Vagina (tissue), 2 donors: ENCODE results near the gene BIRC7. TPM values are rescaled to one million over a fixed set of nuclear protein-coding genes. Genes with fewer than 3 reads are reported as not detected.

Experiments used
- DNase-seq, 2 donors: peaks; one replicate each; pipeline ENCODE4 v3.0.0-alpha.2; 2017; ENCODE audit errors: extremely low spot score in 2 of 2
- H3K27ac ChIP-seq: fragments of 200-600 bp; sonication (generic); one replicate; pipeline ENCODE4 v1.5.1; 2019
- H3K27me3 ChIP-seq: fragments of 200-600 bp; sonication (generic); one replicate; pipeline ENCODE4 v1.5.1; 2019
- H3K36me3 ChIP-seq, 2 donors: fragments of 200-600 bp; sonication (generic); one replicate each; pipeline ENCODE4 v1.5.1; 2017 to 2019
- H3K4me1 ChIP-seq: fragments of 200-600 bp; sonication (generic); one replicate; pipeline ENCODE4 v1.5.1; 2019
- H3K4me3 ChIP-seq, 2 donors: fragments of 200-600 bp; sonication (generic); 1 replicate in 1 of 2; 2 replicates in 1 of 2; pipeline ENCODE4 v1.5.1; 2016 to 2019
- H3K9me3 ChIP-seq: fragments of 200-600 bp; sonication (generic); one replicate; pipeline ENCODE4 v1.5.1; 2019
- POLR2A ChIP-seq, 2 donors: fragments of 450-650 bp; IDR thresholded peaks; one replicate each; pipeline ENCODE4 v1.6.1; 2017; ENCODE audit warnings: antibody characterized with exemption in 2 of 2, mild to moderate bottlenecking in 2 of 2, moderate library complexity in 2 of 2
- POLR2AphosphoS5 ChIP-seq, 2 donors: sonication (generic); formaldehyde crosslinking; IDR thresholded peaks; one replicate each; pipeline ENCODE4 v1.9.0; 2017; ENCODE audit warnings: antibody characterized with exemption in 2 of 2, mild to moderate bottlenecking in 2 of 2, low read depth in 1 of 2; ENCODE audit not compliant: insufficient read depth in 1 of 2
- intact Hi-C: fragments of 100-400 bp; cut with DNase I; formaldehyde crosslinking; loops from one replicate; pipeline ENCODE4 v1.15.1; 2023
- total RNA-seq: library from RNA; depleted of rRNA; stranded (reverse); fragments of >200 nt; gene quantifications from one replicate; pipeline ENCODE4 v1.2.3, GENCODE V29; 2016
- TF ChIP-seq, protein P1 (sequence below), 3 experiments: fragments of 450-650 bp in 2 of 3; fragments of 200-600 bp in 1 of 3; sonication (generic) in 1 of 3; IDR thresholded peaks; one replicate each; pipeline ENCODE4 v1.5.1; 2017 to 2019; ENCODE audit warnings: antibody characterized with exemption in 3 of 3, mild to moderate bottlenecking in 2 of 3, moderate library complexity in 2 of 3

Gene BIRC7
- total RNA-seq, 1 donor from 2014 or later = 2.7 TPM

DNA sequence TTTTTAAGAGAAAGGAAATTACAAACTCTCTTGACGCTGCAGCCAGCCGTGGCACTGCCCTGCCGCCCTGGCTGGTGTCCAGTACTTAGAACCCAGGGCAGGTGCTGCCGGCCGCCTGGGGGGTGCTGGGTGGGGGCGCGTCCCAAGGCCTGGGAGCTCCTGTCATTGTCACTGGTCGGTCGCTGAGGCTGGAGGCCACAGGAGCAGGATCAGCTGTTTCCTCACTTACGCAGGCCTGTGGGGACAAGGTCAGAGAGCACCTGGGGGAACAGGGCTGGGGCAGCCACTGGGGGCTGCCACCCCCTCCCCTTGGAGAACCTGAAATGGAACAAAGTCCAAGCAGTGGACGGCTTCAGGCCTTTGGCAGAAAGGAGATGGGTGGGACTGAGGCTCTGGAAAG is 5.6 kb downstream of the BIRC7 start:
- intact Hi-C loops = no loop called here
- Histone ChIP-seq H3K9me3 (no peaks in the 10 kb centered on the region), H3K36me3 (no peaks in the 10 kb centered on the region), H3K4me3 (no peak overlapping the region), H3K4me1 (no peaks in the 10 kb centered on the region), H3K27ac (no peak overlapping the region), H3K27me3 (no peaks in the 10 kb centered on the region)
- TF ChIP-seq POLR2A (IDR thresholded peaks at IDR 0.05) (no peak), POLR2AphosphoS5 (IDR thresholded peaks at IDR 0.05; ENCODE audit: insufficient read depth in 1 of 2, low read depth in 1 of 2) (no peak)
- TF ChIP-seq, protein P1, sequence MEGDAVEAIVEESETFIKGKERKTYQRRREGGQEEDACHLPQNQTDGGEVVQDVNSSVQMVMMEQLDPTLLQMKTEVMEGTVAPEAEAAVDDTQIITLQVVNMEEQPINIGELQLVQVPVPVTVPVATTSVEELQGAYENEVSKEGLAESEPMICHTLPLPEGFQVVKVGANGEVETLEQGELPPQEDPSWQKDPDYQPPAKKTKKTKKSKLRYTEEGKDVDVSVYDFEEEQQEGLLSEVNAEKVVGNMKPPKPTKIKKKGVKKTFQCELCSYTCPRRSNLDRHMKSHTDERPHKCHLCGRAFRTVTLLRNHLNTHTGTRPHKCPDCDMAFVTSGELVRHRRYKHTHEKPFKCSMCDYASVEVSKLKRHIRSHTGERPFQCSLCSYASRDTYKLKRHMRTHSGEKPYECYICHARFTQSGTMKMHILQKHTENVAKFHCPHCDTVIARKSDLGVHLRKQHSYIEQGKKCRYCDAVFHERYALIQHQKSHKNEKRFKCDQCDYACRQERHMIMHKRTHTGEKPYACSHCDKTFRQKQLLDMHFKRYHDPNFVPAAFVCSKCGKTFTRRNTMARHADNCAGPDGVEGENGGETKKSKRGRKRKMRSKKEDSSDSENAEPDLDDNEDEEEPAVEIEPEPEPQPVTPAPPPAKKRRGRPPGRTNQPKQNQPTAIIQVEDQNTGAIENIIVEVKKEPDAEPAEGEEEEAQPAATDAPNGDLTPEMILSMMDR (IDR thresholded peaks at IDR 0.05) = no peak
- no peak for DNase-seq

DNA sequence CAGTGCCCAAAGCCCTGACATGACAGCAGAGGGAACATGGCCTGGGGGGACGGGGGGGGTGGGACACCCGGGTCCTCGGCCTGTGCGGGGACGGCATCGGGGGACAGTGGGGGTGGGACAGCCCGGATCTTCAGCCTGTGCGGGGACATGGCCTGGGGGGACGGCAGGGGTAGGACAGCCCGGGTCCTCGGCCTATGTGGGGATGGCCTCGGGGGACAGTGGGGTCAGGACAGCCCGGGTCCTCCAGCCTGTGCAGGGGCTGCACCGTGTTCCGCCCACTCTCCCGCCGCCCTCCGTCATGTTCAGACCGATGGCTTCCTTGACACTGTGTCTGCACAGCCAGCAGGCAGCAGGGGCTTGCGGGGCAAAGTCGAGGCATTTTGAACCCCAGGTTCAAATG is 7.0 kb downstream of the BIRC7 start:
- no peak overlapping the region for H3K27ac ChIP-seq
- no peak overlapping the region for H3K4me3 ChIP-seq
- no peak for DNase-seq
- H3K9me3 ChIP-seq = no peaks in the 10 kb centered on the region
- H3K4me1 ChIP-seq = no peaks in the 10 kb centered on the region
- TF ChIP-seq, protein P1 (IDR thresholded peaks at IDR 0.05) = no peak
- TF ChIP-seq POLR2AphosphoS5 (IDR thresholded peaks at IDR 0.05; ENCODE audit: insufficient read depth in 1 of 2, low read depth in 1 of 2) (no peak), POLR2A (IDR thresholded peaks at IDR 0.05) (no peak)
- H3K36me3 ChIP-seq = no peaks in the 10 kb centered on the region
- no peaks in the 10 kb centered on the region for H3K27me3 ChIP-seq
- intact Hi-C loops = no loop called here

DNA sequence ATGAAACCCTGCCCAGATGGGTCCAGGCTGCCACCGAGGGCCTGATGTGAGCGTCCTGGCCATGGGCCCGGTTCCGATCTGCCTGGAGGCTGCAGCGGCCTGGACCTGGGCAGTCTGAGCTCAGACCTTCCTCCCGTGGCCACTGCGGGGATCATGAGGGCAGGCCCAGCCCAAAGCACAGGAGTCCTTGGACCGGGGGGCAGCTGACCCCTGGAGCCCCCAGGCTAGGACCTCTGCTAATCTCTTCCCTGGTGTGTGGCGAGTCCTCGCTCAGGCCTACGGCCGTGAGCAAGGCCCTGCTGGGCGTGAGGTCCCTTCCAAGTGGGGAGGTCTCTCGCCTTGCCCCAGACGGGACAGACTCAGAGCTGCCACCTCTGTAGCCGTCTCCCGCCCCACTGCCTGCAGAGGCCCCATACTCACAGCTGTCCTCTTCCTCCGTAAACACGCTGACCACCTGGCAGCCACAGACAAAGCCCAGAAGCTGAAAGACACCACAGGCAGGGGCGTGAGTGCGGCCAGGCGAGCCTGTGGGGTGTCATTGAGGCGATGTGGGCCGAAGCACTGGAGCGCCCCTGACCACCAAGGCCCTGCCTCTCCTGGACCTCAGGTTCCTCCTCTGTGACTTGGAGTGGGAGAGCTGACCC is 8.0 kb downstream of the BIRC7 start:
- no peaks in the 10 kb centered on the region for H3K4me1 ChIP-seq
- intact Hi-C loops = no loop called here
- no peak overlapping the region for H3K27ac ChIP-seq
- no peak for DNase-seq
- H3K27me3 ChIP-seq = no peaks in the 10 kb centered on the region
- H3K36me3 ChIP-seq = no peaks in the 10 kb centered on the region
- no peak overlapping the region for H3K4me3 ChIP-seq
- TF ChIP-seq POLR2AphosphoS5 (IDR thresholded peaks at IDR 0.05; ENCODE audit: insufficient read depth in 1 of 2, low read depth in 1 of 2) (no peak), POLR2A (IDR thresholded peaks at IDR 0.05) (no peak)
- TF ChIP-seq, protein P1 (IDR thresholded peaks at IDR 0.05) = no peak
- no peaks in the 10 kb centered on the region for H3K9me3 ChIP-seq

DNA sequence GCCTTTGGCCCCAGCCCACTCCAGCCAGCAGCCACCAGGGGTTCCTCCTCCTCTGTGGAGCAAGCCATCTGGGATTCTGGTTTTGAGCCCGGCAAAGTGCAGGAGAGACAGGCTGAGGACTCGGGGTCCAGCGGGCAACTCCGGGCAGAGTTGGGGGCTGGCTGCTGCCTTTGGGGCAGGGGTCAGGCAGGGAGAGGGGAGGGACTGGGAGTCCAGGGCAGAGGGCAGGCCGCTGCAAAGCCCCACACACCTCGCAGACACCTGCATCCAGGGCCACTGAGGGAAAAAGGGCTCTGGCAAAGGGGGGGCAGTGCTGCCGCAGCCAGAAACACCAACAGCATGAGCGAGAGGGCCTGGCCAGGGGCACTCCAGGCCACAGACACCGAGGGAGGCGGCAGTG is 8.8 kb downstream of the BIRC7 start:
- Histone ChIP-seq H3K9me3 (no peaks in the 10 kb centered on the region), H3K27ac (no peak overlapping the region), H3K4me3 (no peak overlapping the region), H3K27me3 (no peaks in the 10 kb centered on the region), H3K4me1 (no peaks in the 10 kb centered on the region), H3K36me3 (no peaks in the 10 kb centered on the region)
- intact Hi-C loops = no loop called here
- no peak for TF ChIP-seq POLR2A (IDR thresholded peaks at IDR 0.05)
- TF ChIP-seq, protein P1 (IDR thresholded peaks at IDR 0.05) = no peak
- TF ChIP-seq POLR2AphosphoS5 (IDR thresholded peaks at IDR 0.05; ENCODE audit: insufficient read depth in 1 of 2, low read depth in 1 of 2) = no peak
- no peak for DNase-seq

DNA sequence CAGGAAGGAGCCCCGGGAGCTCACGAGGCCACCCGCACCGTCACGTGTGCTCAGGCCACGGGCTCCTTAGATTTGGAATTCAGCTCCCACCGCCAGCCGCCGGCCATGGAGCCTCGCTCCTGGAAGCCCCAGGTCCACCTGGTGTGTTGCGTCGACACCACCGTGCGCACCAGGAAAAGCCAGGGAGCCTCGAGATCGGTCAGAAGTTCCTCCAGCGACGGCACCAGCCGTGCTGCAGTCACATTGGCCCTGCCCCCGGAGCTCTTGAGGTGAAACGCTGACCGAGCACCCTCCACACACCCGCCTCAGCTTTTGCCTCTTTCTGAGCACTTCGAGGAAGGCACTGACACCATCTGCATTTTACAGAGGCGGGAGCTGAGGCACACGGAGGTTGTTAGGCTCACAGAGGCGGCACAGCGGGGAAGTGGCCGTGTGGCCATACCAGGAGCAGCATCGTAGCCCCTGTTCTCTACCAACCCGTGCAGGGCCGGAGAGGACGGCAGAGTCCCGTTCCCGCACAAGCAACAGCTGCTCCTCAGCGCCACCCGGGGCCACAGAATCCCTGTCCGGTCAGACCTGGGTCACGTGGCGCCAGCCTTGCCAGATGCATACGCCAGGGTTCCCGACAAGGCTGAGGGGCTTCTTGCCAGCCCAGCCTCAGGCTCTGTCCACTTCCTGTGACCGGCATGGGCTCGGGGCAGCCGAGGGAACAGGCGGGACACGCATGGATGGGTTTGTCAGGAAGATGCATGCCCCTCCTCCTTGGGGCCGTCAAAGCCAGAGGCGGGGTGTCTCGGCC is 11.0 kb downstream of the BIRC7 start:
- intact Hi-C loops = no loop called here
- H3K36me3 ChIP-seq = no peaks in the 10 kb centered on the region
- H3K4me1 ChIP-seq = no peaks in the 10 kb centered on the region
- H3K27ac ChIP-seq = no peak overlapping the region
- no peak for DNase-seq
- no peaks in the 10 kb centered on the region for H3K27me3 ChIP-seq
- TF ChIP-seq, protein P1 (IDR thresholded peaks at IDR 0.05) = no peak
- TF ChIP-seq POLR2A (IDR thresholded peaks at IDR 0.05) = no peak
- H3K4me3 ChIP-seq = no peak overlapping the region
- H3K9me3 ChIP-seq = no peaks in the 10 kb centered on the region
